Karpas-422 (cell line): Measurements from ENCODE around the gene CDK2. TPM values are rescaled to one million over a fixed set of nuclear protein-coding genes. Genes with fewer than 3 reads are reported as not detected.

ENCODE experiments used
- DNase-seq: peaks from one replicate; pipeline ENCODE4 v3.0.0-alpha.2; 2015
- H2AFZ ChIP-seq: fragments of 200-600 bp; sonication (generic); 2 replicates; pipeline ENCODE4 v1.6.1; 2014; ENCODE audit warnings: antibody characterized with exemption, low read length, mixed read lengths
- H3K27ac ChIP-seq: fragments of 200-600 bp; sonication (generic); 2 replicates; pipeline ENCODE4 v1.5.1; 2014; ENCODE audit warnings: mild to moderate bottlenecking, low read length, moderate library complexity
- H3K27me3 ChIP-seq: fragments of 200-600 bp; sonication (generic); 2 replicates; pipeline ENCODE4 v1.6.1; 2014; ENCODE audit warnings: low read length, mixed read lengths
- H3K36me3 ChIP-seq: fragments of 200-600 bp; sonication (generic); 2 replicates; pipeline ENCODE4 v1.6.1; 2014; ENCODE audit warnings: low read length, mixed read lengths; ENCODE audit not compliant: insufficient read depth
- H3K4me1 ChIP-seq: fragments of 200-600 bp; sonication (generic); 2 replicates; pipeline ENCODE4 v1.6.1; 2014; ENCODE audit warnings: mild to moderate bottlenecking, low read length, mixed read lengths
- H3K4me2 ChIP-seq: fragments of 200-600 bp; sonication (generic); 2 replicates; pipeline ENCODE4 v1.6.1; 2014; ENCODE audit warnings: low read length, low read depth, mild to moderate bottlenecking; ENCODE audit not compliant: poor library complexity, severe bottlenecking
- H3K4me3 ChIP-seq: fragments of 200-600 bp; sonication (generic); 2 replicates; pipeline ENCODE4 v1.5.1; 2014; ENCODE audit warnings: mild to moderate bottlenecking, antibody characterized with exemption, low read length, mixed read lengths
- H3K79me2 ChIP-seq: fragments of 200-600 bp; sonication (generic); 2 replicates; pipeline ENCODE4 v1.6.1; 2014; ENCODE audit warnings: mild to moderate bottlenecking, low read length, mixed read lengths
- H3K9ac ChIP-seq: fragments of 200-600 bp; sonication (generic); 2 replicates; pipeline ENCODE4 v1.6.0; 2014; ENCODE audit warnings: low read length
- H3K9me2 ChIP-seq: fragments of 200-600 bp; sonication (generic), shearing (Covaris generic); replicated peaks from 2 replicates; pipeline ENCODE4 v1.6.0; 2014; ENCODE audit warnings: mild to moderate bottlenecking, low read length, moderate library complexity; ENCODE audit not compliant: insufficient read depth
- H3K9me3 ChIP-seq: fragments of 300-700, 200-600 bp; sonication (generic); 2 replicates; pipeline ENCODE4 v1.6.1; 2014; ENCODE audit warnings: low read length, mixed read lengths
- H4K20me1 ChIP-seq: fragments of 200-600 bp; sonication (generic); 2 replicates; pipeline ENCODE4 v1.6.1; 2014; ENCODE audit warnings: mild to moderate bottlenecking, antibody characterized with exemption, low read length, low read depth; ENCODE audit not compliant: insufficient read depth
- total RNA-seq: library from RNA; depleted of rRNA; stranded (reverse); fragments of >200 nt; shearing (Covaris generic); gene quantifications from 2 replicates; pipeline ENCODE4 v1.2.3, GENCODE V29; 2014; ENCODE audit warnings: low replicate concordance

The CDK2 gene
- total RNA-seq, 1 experiment from 2014 or later, result 49.9 TPM

DNA sequence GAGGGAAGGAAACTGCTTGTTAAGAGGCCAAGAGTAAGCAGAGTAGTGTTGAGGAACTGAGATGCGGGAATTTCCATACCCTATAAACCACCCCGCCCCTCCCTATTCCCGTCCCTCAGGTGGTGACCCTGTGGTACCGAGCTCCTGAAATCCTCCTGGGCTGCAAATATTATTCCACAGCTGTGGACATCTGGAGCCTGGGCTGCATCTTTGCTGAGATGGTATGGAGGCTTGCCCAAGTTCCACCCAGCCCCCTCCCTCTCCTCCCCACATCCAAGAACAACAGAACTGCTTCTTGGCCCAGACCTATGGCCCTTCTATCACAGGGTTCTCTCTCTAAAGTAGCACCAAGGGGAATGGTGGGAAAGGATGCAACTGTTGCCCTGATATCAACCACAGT is 2.7 kb downstream of the CDK2 start:
- Histone ChIP-seq H3K9me3 (no peaks in the 10 kb centered on the region), H3K27me3 (no peaks in the 10 kb centered on the region), H3K4me1 (peaks cover 67% of the 10 kb centered on the region), H2AFZ (no peak overlapping the region), H4K20me1 (no peaks in the 10 kb centered on the region), H3K4me3 (no peak overlapping the region), H3K79me2 (peaks cover 18% of the 10 kb centered on the region), H3K9ac (no peak overlapping the region), H3K36me3 (no peaks in the 10 kb centered on the region), H3K4me2 (no peak overlapping the region), H3K27ac (no peak overlapping the region), H3K9me2 (no peaks in the 10 kb centered on the region)
- no peak for DNase-seq

DNA sequence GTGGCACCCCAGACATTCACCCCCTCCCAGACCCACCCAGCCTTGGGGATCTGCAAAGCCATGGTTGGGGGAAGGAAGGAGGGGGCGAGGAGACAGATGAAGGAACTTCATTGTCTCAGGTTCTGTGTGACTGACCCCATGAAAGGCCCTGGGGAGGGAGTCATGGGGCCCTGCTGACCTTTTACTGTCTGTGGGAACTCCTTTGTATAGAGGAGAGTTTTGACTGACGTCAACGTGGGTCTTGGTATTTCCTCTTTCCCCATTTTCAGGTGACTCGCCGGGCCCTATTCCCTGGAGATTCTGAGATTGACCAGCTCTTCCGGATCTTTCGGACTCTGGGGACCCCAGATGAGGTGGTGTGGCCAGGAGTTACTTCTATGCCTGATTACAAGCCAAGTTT is 4.1 kb downstream of the CDK2 start:
- no peak for DNase-seq
- Histone ChIP-seq H3K36me3 (no peaks in the 10 kb centered on the region), H2AFZ (no peak overlapping the region), H3K4me1 (peaks cover 70% of the 10 kb centered on the region), H3K79me2 (peaks cover 32% of the 10 kb centered on the region), H3K4me3 (no peak overlapping the region), H3K27me3 (no peaks in the 10 kb centered on the region), H3K4me2 (peak overlapping the region; percentile 10), H3K9me3 (no peaks in the 10 kb centered on the region), H3K27ac (peak overlapping the region; percentile 73), H3K9ac (no peak overlapping the region), H3K9me2 (no peaks in the 10 kb centered on the region), H4K20me1 (no peaks in the 10 kb centered on the region)

DNA sequence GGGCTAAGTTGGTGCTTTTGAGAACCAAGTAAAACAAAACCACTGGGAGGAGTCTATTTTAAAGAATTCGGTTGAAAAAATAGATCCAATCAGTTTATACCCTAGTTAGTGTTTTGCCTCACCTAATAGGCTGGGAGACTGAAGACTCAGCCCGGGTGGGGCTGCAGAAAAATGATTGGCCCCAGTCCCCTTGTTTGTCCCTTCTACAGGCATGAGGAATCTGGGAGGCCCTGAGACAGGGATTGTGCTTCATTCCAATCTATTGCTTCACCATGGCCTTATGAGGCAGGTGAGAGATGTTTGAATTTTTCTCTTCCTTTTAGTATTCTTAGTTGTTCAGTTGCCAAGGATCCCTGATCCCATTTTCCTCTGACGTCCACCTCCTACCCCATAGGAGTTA is 5.4 kb downstream of the CDK2 start:
- Histone ChIP-seq H3K4me1 (peaks cover 63% of the 10 kb centered on the region), H3K27me3 (no peaks in the 10 kb centered on the region), H3K9me3 (no peaks in the 10 kb centered on the region), H3K27ac (peak overlapping the region; percentile 73), H3K4me2 (peak overlapping the region; percentile 95), H4K20me1 (no peaks in the 10 kb centered on the region), H3K9me2 (no peaks in the 10 kb centered on the region), H3K9ac (peak overlapping the region; percentile 72), H3K4me3 (peak overlapping the region; percentile 81; the same call in 1 of the 2 replicates), H2AFZ (no peak overlapping the region), H3K79me2 (peaks cover 41% of the 10 kb centered on the region), H3K36me3 (peaks cover 6% of the 10 kb centered on the region; the same call in 1 of the 2 replicates)
- no peak for DNase-seq

DNA sequence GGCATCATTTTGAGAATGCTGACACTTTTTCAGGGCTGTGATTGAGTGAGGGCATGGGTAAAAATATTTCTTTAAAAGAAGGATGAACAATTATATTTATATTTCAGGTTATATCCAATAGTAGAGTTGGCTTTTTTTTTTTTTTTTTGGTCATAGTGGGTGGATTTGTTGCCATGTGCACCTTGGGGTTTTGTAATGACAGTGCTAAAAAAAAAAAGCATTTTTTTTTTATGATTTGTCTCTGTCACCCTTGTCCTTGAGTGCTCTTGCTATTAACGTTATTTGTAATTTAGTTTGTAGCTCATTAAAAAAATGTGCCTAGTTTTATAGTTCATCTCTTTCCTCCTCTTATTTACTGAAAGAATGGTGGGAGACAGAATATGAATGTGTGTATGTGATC is 5.8 kb downstream of the CDK2 start:
- peak overlapping the region; percentile 72 for H3K9ac ChIP-seq
- H3K4me2 ChIP-seq, result peak overlapping the region; percentile 95
- H3K79me2 ChIP-seq, result peaks cover 41% of the 10 kb centered on the region
- H3K4me3 ChIP-seq, result peak overlapping the region; percentile 81
- H3K27me3 ChIP-seq, result no peaks in the 10 kb centered on the region
- H3K4me1 ChIP-seq, result peaks cover 61% of the 10 kb centered on the region
- H3K9me2 ChIP-seq, result no peaks in the 10 kb centered on the region
- H3K36me3 ChIP-seq, result peaks cover 6% of the 10 kb centered on the region; the same call in 1 of the 2 replicates
- peak overlapping the region; percentile 73 for H3K27ac ChIP-seq
- H2AFZ ChIP-seq, result no peak overlapping the region
- no peaks in the 10 kb centered on the region for H4K20me1 ChIP-seq
- no peaks in the 10 kb centered on the region for H3K9me3 ChIP-seq
- DNase-seq, result no peak

DNA sequence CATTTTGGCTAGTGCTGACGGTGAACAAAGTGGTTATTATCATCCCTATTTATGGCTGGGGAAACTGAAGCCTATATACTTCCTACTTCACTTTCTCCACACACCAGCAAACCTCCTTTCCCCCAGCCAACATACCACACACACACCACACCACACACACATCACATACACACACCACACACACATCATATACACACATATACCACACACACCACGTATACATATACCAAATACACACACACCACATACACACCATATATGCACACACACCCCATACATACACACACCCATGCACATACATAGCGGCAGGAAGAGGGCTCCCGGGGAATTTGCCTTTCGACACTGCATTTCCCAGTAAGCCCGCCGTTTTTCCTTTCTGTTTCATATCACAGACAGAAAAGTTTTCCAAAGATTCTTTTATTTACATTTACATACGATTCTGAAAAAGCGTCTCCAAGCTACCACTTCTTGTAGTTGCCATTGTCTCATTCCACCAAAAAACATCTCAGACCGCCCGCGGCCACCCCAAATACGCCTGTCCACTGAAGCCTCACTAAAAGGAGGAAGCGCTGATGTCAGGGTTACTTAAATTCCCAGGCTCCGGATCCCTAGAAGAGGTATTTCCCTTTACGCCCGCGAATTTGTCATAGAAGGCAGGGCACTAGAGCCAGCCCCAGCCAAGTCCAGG is 6.4 kb downstream of the CDK2 start:
- Histone ChIP-seq H3K36me3 (peaks cover 6% of the 10 kb centered on the region; the same call in 1 of the 2 replicates), H3K4me1 (peaks cover 55% of the 10 kb centered on the region), H3K4me3 (peak overlapping the region; percentile 81), H3K79me2 (peaks cover 40% of the 10 kb centered on the region), H3K27me3 (no peaks in the 10 kb centered on the region), H3K9me2 (no peaks in the 10 kb centered on the region), H3K9me3 (no peaks in the 10 kb centered on the region), H4K20me1 (no peaks in the 10 kb centered on the region), H3K4me2 (peak overlapping the region; percentile 95), H2AFZ (peak overlapping the region; percentile 40; the same call in 1 of the 2 replicates), H3K27ac (peak overlapping the region; percentile 73), H3K9ac (peak overlapping the region; percentile 72)
- DNase-seq, result peak; percentile 52

DNA sequence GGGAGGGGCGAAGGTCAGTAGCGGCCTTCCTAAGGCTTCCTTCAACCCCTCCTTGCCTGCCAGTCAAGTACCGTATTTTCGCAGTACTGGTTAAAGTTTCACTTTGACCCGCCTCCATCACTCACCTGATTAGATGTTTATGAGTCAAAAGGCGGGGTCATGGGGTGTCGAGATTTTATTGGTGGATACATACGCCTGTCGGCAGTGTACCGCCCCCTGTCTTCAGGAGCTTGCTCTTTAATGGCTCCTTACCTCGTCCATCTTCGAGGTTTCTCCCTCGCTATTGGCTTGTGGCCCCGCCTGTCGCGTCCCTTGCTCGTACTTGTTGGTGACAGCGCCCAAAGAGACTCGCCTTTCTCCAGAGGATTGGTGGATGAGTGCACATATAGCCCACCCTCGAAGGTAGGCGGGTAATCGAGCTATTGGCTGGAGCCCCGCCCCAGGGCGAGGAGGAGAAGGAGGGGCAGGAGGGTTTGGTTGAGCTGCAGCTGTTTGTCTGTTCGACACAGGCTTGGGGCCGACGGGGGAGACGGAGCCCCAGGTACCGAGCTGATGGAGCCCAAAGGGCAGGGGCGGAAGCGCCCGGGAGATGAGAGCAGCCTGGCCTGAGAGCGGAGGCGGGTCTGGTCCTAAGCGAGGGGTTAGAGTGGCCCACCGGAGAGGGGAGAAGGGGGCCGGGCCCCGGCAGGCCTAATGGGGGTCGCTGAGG is 7.1 kb downstream of the CDK2 start, which contains the start of gene RAB5B:
Gene RAB5B (plus strand): TSS at position 480 of the 709 bp plus-strand sequence. CDS start 12,883 bp downstream, outside the sequence.
- peak within 1 kb of the TSS; percentile 95 for H3K9ac ChIP-seq
- peak within 1 kb of the TSS; percentile 94 for H3K4me3 ChIP-seq
- H3K36me3 ChIP-seq, result peaks cover 6% of the 10 kb centered on the region; the same call in 1 of the 2 replicates
- H3K27me3 ChIP-seq, result no peaks in the 10 kb centered on the region
- peaks cover 37% of the 10 kb centered on the region for H3K79me2 ChIP-seq
- no peaks in the 10 kb centered on the region for H4K20me1 ChIP-seq
- no peaks in the 10 kb centered on the region for H3K9me3 ChIP-seq
- peak within 1 kb of the TSS; percentile 97 for H3K4me2 ChIP-seq
- no peaks in the 10 kb centered on the region for H3K9me2 ChIP-seq
- H3K4me1 ChIP-seq, result peaks cover 50% of the 10 kb centered on the region
- H3K27ac ChIP-seq, result peak within 1 kb of the TSS; percentile 76
- H2AFZ ChIP-seq, result peak within 1 kb of the TSS; percentile 43
- peak; percentile 100 for DNase-seq

DNA sequence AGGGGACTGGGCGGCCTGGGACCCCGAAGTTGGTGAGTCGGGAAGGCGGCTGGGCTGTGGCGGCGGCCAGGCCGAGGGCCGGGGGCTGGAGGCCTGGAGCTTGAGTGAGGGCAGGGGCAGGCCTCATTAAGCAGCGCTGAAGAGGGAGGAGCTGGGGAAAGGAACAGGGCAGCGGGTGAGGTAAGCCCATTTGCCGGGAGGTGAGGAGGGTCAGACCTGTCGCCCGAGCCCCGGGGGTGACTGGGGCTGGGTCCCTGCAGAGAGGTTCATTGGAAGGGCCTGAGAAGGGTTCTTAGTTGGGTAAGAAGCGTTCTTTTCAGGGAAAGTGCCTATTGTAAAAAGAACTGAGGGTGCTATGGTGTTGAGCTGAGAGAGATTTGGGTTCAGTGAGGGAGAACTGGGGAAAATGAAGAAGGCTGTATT is 7.7 kb downstream of the CDK2 start:
- peak overlapping the region; percentile 43 for H2AFZ ChIP-seq
- H3K27me3 ChIP-seq, result no peaks in the 10 kb centered on the region
- DNase-seq, result peak; percentile 81
- no peaks in the 10 kb centered on the region for H4K20me1 ChIP-seq
- peaks cover 38% of the 10 kb centered on the region for H3K79me2 ChIP-seq
- H3K36me3 ChIP-seq, result peaks cover 6% of the 10 kb centered on the region; the same call in 1 of the 2 replicates
- peaks cover 45% of the 10 kb centered on the region for H3K4me1 ChIP-seq
- no peaks in the 10 kb centered on the region for H3K9me3 ChIP-seq
- peak overlapping the region; percentile 76 for H3K27ac ChIP-seq
- H3K9ac ChIP-seq, result peak overlapping the region; percentile 95
- no peaks in the 10 kb centered on the region for H3K9me2 ChIP-seq
- peak overlapping the region; percentile 97 for H3K4me2 ChIP-seq
- peak overlapping the region; percentile 94 for H3K4me3 ChIP-seq

DNA sequence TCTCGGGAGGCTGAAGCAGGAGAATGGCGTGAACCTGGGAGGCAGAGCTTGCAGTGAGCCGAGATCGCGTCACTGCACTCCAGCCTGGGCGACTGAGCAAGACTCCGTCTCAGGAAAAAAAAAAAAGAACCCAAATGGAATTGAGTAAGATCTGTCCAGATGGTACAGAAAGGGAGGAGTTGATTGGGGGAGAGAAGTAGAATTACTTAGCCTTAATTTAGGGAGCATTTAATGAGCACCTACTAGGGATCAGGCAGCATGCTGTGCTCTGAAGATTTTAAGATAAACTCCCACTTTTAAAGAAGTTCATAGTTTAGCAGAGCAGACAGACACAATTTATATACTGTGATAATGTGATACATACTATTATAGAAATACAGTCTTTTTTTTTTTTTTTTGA is 11.8 kb downstream of the CDK2 start:
- H3K4me3 ChIP-seq, result no peak overlapping the region
- peaks cover 6% of the 10 kb centered on the region; the same call in 1 of the 2 replicates for H3K36me3 ChIP-seq
- H4K20me1 ChIP-seq, result no peaks in the 10 kb centered on the region
- H3K4me1 ChIP-seq, result peaks cover 23% of the 10 kb centered on the region
- no peaks in the 10 kb centered on the region for H3K9me3 ChIP-seq
- H2AFZ ChIP-seq, result no peak overlapping the region
- no peak for DNase-seq
- no peaks in the 10 kb centered on the region for H3K9me2 ChIP-seq
- H3K27ac ChIP-seq, result no peak overlapping the region
- H3K27me3 ChIP-seq, result no peaks in the 10 kb centered on the region
- H3K79me2 ChIP-seq, result peaks cover 48% of the 10 kb centered on the region
- no peak overlapping the region for H3K4me2 ChIP-seq
- H3K9ac ChIP-seq, result no peak overlapping the region
